Measurements from ENCODE around the gene KRTAP10-3.

GRCh38 chr21:44567481-44568171 is 9.0 kb upstream of the KRTAP10-3 start:
- TF ChIP-seq CTCF (IDR thresholded peaks at IDR 0.05; ENCODE audit: insufficient read depth, low read length) (no peak), POLR2AphosphoS5 (IDR thresholded peaks at IDR 0.05; ENCODE audit: low read depth) (no peak)

Measured in HL-60 (cell line).